ENCODE data around the gene NRG2. TPM values are rescaled to one million over a fixed set of nuclear protein-coding genes. Genes with fewer than 3 reads are reported as not detected.

The NRG2 gene
- total RNA-seq, result 0.08 and 1.2 TPM in 2 replicates

GRCh38 chr5:140042643-140043507 is at the start of gene NRG2:
Gene NRG2, minus strand, starts transcription at chr5:140043299.

Other genes starting within 250 kb of the NRG2 start
- 0.08 TPM in 1 of 2 replicates, not detected in the other for gene PSD2, start 247.5 kb downstream of the NRG2 start, total RNA-seq
- gene PURA, start 70.8 kb upstream of the NRG2 start, total RNA-seq, result 6.1 and 6.6 TPM in 2 replicates
- gene IGIP, start 82.6 kb upstream of the NRG2 start, total RNA-seq, result 0.87 and 1.9 TPM in 2 replicates
- 81.1 and 84.3 TPM in 2 replicates for gene CYSTM1, start 131.9 kb upstream of the NRG2 start, total RNA-seq